ENCODE data around the gene EDN2. TPM values are rescaled to one million over a fixed set of nuclear protein-coding genes. Genes with fewer than 3 reads are reported as not detected.
A peak's percentile ranks its signal among the peaks of the same experiment; 100 is the strongest.

The EDN2 gene
- total and polyA plus RNA-seq, 7 donors = 0.57 to 4.8 (median 1.5) TPM; not detected in 3

- H3K27ac ChIP-seq = peak overlapping the region in 3 of 4 donors; percentile 82 to 93 (median 88)
Measured at GRCh38 chr1:41475859-41476567, 8.5 kb downstream of the EDN2 start.

GRCh38 chr1:41475346-41475745 is 9.1 kb downstream of the EDN2 start:
- H3K27ac ChIP-seq = peak overlapping the region; percentile 82 to 93 (median 86)
- intact Hi-C loops (cut with DNase I) = no loop called here
- H3K36me3 ChIP-seq = no peaks in the 10 kb centered on the region
- no peaks in the 10 kb centered on the region for H3K9me3 ChIP-seq
- H3K27me3 ChIP-seq = no peaks in the 10 kb centered on the region
- WGBS, 2 donors = 86 to 92% methylated on average over 4 of the region's 4 CpGs
- TF ChIP-seq EP300 (IDR thresholded peaks at IDR 0.05) = no peak
- TF ChIP-seq CTCF (IDR thresholded peaks at IDR 0.05) = no peak
- no peak for TF ChIP-seq POLR2A (IDR thresholded peaks at IDR 0.05)
- TF ChIP-seq POLR2AphosphoS5 (IDR thresholded peaks at IDR 0.05) = no peak
- H3K4me1 ChIP-seq = peaks cover 0 to 53% (median 49%) of the 10 kb centered on the region in 4 donors
- no peak for DNase-seq
- H3K4me3 ChIP-seq = no peak overlapping the region

More at GRCh38 chr1:41475859-41476567, 8.5 kb downstream of the EDN2 start:
- Histone ChIP-seq H3K27me3 (no peaks in the 10 kb centered on the region), H3K36me3 (no peaks in the 10 kb centered on the region), H3K4me1 (peaks cover 0 to 58% (median 50%) of the 10 kb centered on the region in 4 donors), H3K9me3 (no peaks in the 10 kb centered on the region), H3K4me3 (no peak overlapping the region)
- 57 to 79% methylated on average over 8 of the region's 8 CpGs for WGBS, 2 donors
- TF ChIP-seq POLR2A (IDR thresholded peaks at IDR 0.05) (no peak), POLR2AphosphoS5 (IDR thresholded peaks at IDR 0.05) (no peak), CTCF (IDR thresholded peaks at IDR 0.05) (no peak), EP300 (IDR thresholded peaks at IDR 0.05) (no peak)
- no peak for DNase-seq
- intact Hi-C loops (cut with DNase I) = no loop called here

GRCh38 chr1:41474490-41475271 is 9.8 kb downstream of the EDN2 start:
- TF ChIP-seq POLR2AphosphoS5 (IDR thresholded peaks at IDR 0.05) (peak; percentile 86 to 96 (median 93)), CTCF (IDR thresholded peaks at IDR 0.05) (no peak), EP300 (IDR thresholded peaks at IDR 0.05) (peak; percentile 69 to 97 (median 92))
- peak overlapping the region; percentile 82 to 93 (median 86) for H3K27ac ChIP-seq
- H3K4me1 ChIP-seq = peaks cover 0 to 47% (median 44%) of the 10 kb centered on the region in 4 donors
- no peaks in the 10 kb centered on the region for H3K27me3 ChIP-seq
- intact Hi-C loops (cut with DNase I) = no loop called here
- H3K9me3 ChIP-seq = no peaks in the 10 kb centered on the region
- 32 to 63% methylated on average over 17 of the region's 17 CpGs for WGBS, 2 donors
- H3K36me3 ChIP-seq = no peaks in the 10 kb centered on the region
- no peak overlapping the region for H3K4me3 ChIP-seq
- DNase-seq = peak; percentile 89

GRCh38 chr1:41473738-41474362 is 10.6 kb downstream of the EDN2 start:
- no peaks in the 10 kb centered on the region for H3K9me3 ChIP-seq
- H3K27me3 ChIP-seq = no peaks in the 10 kb centered on the region
- H3K4me3 ChIP-seq = no peak overlapping the region
- peaks cover 0 to 40% (median 36%) of the 10 kb centered on the region in 4 donors for H3K4me1 ChIP-seq
- WGBS, 2 donors = 92 to 96% methylated on average over 6 of the region's 6 CpGs
- no peaks in the 10 kb centered on the region for H3K36me3 ChIP-seq
- intact Hi-C loops (cut with DNase I) = no loop called here
- peak overlapping the region; percentile 82 to 93 (median 86) for H3K27ac ChIP-seq
- no peak for TF ChIP-seq CTCF (IDR thresholded peaks at IDR 0.05)
- TF ChIP-seq POLR2AphosphoS5 (IDR thresholded peaks at IDR 0.05) = no peak
- TF ChIP-seq POLR2A (IDR thresholded peaks at IDR 0.05) = no peak
- no peak for TF ChIP-seq EP300 (IDR thresholded peaks at IDR 0.05)
- no peak for DNase-seq
